Skeletal muscle satellite cell (primary cell): ENCODE measurements around the gene HEATR5A.
"Not testable (repeated sequence)": the region's sequence is repeated elsewhere in the genome, so short reads cannot be mapped to it uniquely, and the experiment has no call there.

Experiments
- H3K27me3 ChIP-seq: 2 replicates; pipeline ENCODE4 v1.7.0; 2013; ENCODE audit warnings: low read length; ENCODE audit not compliant: control insufficient read depth, insufficient read depth
- H3K36me3 ChIP-seq: 2 replicates; pipeline ENCODE4 v1.7.0; 2013; ENCODE audit warnings: mild to moderate bottlenecking, control low read depth, low read length; ENCODE audit not compliant: insufficient read depth
- H3K4me1 ChIP-seq: 2 replicates; pipeline ENCODE4 v1.7.0; 2013; ENCODE audit warnings: low read length; ENCODE audit not compliant: control insufficient read depth, insufficient read depth
- H3K4me2 ChIP-seq: 2 replicates; pipeline ENCODE4 v1.7.0; 2013; ENCODE audit warnings: mild to moderate bottlenecking, low read length
- H3K4me3 ChIP-seq: 2 replicates; pipeline ENCODE4 v1.7.0; 2013; ENCODE audit warnings: low read length
- H3K9ac ChIP-seq: 2 replicates; pipeline ENCODE4 v1.7.0; 2013; ENCODE audit warnings: mild to moderate bottlenecking, low read depth, low read length, moderate library complexity
- H3K9me3 ChIP-seq: replicated peaks from 2 replicates; pipeline ENCODE4 v1.7.0; 2013; ENCODE audit warnings: mild to moderate bottlenecking, control low read depth, low read length

The HEATR5A gene

DNA sequence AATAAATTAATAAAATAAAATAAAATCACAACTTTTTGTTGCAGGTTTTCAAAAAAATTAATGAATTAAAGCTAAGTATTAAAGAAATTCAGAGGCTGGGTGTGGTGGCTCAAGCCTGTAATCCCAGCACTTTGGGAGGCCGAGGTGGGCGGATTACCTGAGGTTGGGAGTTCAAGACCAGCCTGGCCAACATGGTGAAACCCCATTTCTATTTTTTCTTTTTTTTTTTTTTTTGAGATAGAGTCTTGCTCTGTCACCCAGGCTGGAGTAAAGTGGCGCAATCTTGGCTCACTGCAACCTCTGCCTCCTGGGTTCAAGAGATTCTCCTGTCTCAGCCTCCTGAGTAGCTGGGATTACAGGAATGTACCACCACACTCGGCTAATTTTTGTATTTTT is 161.3 kb downstream of the HEATR5A start:
- H3K27me3 ChIP-seq, H3K4me2 ChIP-seq, H3K36me3 ChIP-seq, H3K9ac ChIP-seq, H3K9me3 ChIP-seq, H3K4me3 ChIP-seq: not testable (repeated sequence)
- peaks cover 23% of the 10 kb centered on the region for H3K4me1 ChIP-seq

DNA sequence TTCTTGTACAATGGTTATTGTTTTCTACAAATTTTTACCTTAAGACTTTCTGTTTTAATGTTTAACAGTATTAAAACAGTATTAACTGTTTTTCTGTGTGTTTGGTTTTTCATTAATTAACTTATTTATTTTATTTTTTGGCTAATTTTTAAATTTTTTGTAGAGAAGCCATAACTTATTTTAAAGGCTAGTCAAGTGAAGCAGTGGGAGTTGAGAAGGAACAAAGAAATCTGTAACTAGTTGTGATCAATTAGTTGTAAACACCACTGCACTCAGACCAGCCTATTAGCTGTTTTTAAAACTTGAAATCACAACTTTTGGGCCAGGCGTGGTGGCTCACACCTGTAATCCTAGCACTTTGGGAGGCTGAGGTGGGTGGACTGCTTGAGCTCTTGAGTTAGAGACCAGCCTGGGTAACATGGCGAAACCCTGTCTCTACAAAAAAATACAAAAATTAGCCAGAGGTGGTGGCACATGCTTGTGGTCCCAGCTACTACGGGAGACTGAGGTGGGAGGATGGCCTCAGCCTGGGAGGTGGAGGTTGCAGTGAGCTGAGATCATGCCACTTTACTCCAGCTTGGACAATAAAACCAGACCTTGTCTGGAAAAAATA is 161.8 kb downstream of the HEATR5A start:
- H3K36me3 ChIP-seq: no peaks in the 10 kb centered on the region
- no peak overlapping the region for H3K4me3 ChIP-seq
- no peaks in the 10 kb centered on the region for H3K27me3 ChIP-seq
- H3K4me1 ChIP-seq: peaks cover 19% of the 10 kb centered on the region
- H3K9ac ChIP-seq: no peak overlapping the region
- H3K4me2 ChIP-seq: no peak overlapping the region
- no peaks in the 10 kb centered on the region for H3K9me3 ChIP-seq

DNA sequence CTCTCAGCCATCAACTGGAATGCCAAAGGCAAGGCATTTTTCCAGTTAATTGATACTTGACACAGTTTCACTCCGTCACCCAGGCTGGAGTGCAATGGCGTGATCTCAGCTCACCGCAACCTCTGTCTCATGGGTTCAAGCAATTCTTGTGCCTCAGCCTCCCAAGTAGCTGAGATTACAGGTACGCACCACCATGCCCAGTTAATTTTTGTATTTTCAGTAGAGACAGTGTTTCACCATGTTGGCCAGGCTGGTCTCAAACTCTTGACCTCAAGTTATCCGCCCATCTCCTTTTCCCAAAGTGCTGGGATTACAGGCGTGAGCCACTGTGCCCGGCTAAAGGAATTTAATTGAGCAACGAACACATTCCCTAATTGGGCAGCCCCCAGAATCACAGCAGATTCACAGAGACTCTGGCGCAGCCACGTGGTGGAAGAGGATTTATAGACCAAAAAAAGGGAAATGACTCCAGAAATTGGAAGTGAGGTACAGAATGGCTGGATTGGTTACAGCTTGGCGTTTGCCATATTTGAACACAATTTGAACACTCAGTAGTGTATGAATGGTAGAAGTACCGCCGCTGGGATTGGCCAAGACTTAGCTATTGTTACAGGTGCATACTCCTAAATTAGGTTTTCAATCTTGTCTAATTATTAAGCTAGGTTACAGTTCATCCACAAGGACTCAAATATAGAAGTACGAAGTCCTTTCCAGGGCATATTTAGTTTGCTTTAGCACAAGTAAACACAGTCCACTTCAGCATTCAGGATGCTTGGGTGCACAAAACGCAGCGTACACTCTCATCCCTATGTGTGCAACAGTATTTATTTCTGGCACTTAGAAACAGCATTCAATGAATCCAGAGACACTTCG is 162.6 kb downstream of the HEATR5A start:
- H3K4me2 ChIP-seq, H3K36me3 ChIP-seq: not testable (repeated sequence)

DNA sequence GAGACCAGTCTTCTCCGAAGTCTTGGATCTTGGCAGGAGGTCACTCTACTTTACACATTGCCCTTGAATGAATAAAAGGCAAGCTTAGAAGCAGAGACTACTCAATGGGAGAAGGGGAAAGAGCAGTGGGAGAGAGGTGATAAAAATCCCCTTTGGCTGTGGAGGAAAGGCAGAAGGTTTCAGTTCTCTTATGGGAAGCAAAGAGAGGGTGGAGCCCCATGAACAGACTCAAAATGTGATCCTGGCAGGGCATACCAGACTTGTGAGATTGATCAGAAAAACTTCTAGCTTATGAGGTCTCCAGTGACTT is 163.2 kb downstream of the HEATR5A start:
- H3K4me3 ChIP-seq: no peak overlapping the region
- H3K4me2 ChIP-seq: no peak overlapping the region
- H3K4me1 ChIP-seq: peaks cover 8% of the 10 kb centered on the region
- no peak overlapping the region for H3K9ac ChIP-seq
- H3K36me3 ChIP-seq: no peaks in the 10 kb centered on the region
- H3K9me3 ChIP-seq: no peaks in the 10 kb centered on the region
- H3K27me3 ChIP-seq: no peaks in the 10 kb centered on the region

More for the DNA sequence above, 162.6 kb downstream of the HEATR5A start:
- H3K9ac ChIP-seq, H3K27me3 ChIP-seq, H3K4me3 ChIP-seq, H3K9me3 ChIP-seq: not testable (repeated sequence)
- peaks cover 14% of the 10 kb centered on the region for H3K4me1 ChIP-seq

DNA sequence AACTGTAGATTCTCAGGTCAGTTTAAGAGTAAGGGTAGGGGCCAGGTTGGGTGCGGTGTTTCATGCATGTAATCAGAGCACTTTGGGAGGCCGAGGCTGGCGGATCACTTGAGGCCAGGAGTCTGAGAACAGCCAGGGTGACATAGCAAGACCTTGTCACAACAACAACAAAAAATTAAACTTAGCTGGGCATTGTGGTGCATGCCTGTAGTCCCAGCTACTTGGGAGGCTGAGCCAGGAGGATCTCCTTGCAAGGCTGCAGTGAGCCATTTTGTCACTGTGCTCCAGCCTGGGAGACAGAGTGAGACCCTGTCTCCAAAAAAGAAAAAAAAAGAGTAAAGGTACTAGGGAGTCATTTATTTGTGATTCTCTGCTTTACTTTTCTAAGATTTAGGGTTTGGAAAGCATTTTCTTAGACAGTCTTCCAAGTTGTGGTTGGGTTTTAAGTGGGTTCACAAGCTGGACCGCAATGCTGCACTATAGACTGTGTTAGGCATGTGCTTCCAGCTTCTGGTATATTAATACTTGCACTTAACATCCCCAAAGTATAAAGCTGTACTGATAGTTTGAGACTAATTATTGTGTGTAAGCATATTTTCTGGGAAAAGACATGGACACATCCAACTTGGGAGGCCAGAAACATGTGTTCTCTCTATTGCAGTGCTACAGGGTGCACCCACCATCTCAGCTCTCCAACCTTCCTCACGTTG is 163.7 kb downstream of the HEATR5A start:
- no peak overlapping the region for H3K4me3 ChIP-seq
- peaks cover 3% of the 10 kb centered on the region for H3K4me1 ChIP-seq
- H3K9me3 ChIP-seq: no peaks in the 10 kb centered on the region
- no peaks in the 10 kb centered on the region for H3K36me3 ChIP-seq
- no peak overlapping the region for H3K9ac ChIP-seq
- no peak overlapping the region for H3K4me2 ChIP-seq
- H3K27me3 ChIP-seq: no peaks in the 10 kb centered on the region

DNA sequence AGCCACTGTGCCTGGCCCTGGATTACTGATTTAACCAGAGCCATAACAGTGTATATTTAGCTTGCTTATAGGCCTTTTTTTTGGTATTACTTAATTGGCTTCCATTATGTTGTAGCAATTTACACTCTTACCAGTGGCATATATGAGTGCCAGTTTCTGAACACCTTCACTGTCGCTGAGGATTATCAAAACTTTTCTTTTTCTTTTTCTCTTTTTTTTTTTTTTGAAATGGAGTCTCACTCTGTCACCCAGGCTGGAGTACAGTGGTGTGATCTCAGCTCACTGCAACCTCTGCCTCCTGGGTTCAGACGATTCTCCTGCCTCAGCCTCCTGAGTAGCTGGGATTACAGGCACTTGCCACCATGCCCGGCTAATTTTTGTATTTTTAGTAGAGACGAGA is 164.4 kb downstream of the HEATR5A start:
- not testable (repeated sequence) for H3K27me3 ChIP-seq, H3K9me3 ChIP-seq, H3K4me1 ChIP-seq, H3K4me3 ChIP-seq, H3K36me3 ChIP-seq, H3K9ac ChIP-seq, H3K4me2 ChIP-seq

DNA sequence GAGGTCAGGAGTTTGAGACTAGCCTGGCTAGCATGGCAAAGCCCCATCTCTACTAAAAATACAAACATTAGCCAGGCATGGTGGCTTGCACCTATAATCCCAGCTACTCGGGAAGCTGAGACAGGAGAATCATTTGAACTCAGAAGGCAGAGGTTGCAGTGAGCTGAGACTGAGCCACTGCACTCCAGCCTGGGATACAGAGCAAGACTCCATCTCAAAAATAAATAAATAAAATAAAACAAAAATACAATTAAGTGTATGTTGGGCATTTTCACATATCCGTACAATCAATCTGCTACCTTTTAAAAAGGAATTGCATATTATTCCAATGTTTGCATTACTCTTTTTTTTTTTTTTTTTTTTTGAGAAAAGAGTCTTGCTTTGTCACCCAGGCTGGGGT is 165.1 kb downstream of the HEATR5A start:
- no peak overlapping the region for H3K9ac ChIP-seq
- H3K9me3 ChIP-seq: no peaks in the 10 kb centered on the region
- H3K4me2 ChIP-seq: no peak overlapping the region
- H3K36me3 ChIP-seq: no peaks in the 10 kb centered on the region
- H3K27me3 ChIP-seq: no peaks in the 10 kb centered on the region
- no peaks in the 10 kb centered on the region for H3K4me1 ChIP-seq
- H3K4me3 ChIP-seq: no peak overlapping the region

DNA sequence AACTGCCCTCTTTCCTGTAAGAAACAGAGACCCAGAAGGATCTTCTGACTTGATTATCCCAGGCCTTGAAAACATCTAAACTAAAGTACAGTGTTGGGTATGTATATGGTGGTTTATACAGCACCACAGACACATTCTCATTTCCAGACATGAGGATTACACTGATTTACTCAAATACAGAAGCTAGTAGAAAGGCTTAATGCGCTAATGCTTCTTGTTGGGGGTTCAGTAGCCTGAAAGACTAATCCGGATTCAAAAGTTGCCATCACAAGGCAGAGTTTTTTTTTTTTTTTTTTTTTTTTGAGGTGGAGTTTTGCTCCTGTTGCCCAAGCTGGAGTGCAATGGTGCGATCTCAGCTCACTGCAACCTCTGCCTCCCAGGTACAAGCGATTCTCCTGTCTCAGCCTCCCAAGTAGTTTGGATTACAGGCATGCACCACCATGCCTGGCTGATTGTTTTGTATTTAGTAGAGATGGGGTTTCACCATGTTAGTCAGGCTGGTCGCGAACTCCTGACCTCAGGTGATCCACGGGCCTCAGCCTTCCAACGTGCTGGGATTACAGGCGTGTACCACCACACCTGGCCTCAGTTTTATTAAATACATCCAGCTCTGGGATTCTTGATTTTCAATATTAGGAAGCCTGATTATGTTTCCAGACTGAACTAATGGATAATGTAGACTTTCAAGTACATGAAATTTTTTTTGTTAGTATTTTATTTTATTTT is 166.4 kb downstream of the HEATR5A start:
- H3K9me3 ChIP-seq: no peaks in the 10 kb centered on the region
- H3K4me3 ChIP-seq: no peak overlapping the region
- no peaks in the 10 kb centered on the region for H3K4me1 ChIP-seq
- no peak overlapping the region for H3K4me2 ChIP-seq
- no peak overlapping the region for H3K9ac ChIP-seq
- no peaks in the 10 kb centered on the region for H3K27me3 ChIP-seq
- no peaks in the 10 kb centered on the region for H3K36me3 ChIP-seq

DNA sequence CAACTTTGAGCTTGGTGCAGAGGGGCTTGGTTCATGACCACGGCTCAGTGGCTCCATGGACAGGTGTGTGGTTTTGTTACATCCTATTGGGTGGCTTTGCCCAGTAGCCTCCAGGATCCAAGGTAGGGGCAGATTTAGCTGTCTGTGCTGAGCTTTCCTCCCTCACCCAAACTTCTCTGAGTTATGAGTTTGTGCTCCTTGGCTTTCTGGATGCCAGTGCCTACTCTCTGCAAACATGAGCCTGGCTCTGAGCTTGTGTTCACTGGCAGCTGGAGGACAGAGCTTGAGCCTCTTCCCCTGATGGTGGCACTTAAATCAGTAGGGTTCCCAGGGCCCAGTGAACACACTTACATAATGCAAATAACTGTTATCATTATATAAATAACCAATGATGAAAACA is 167.5 kb downstream of the HEATR5A start:
- no peaks in the 10 kb centered on the region for H3K9me3 ChIP-seq
- H3K9ac ChIP-seq: no peak overlapping the region
- no peaks in the 10 kb centered on the region for H3K27me3 ChIP-seq
- no peak overlapping the region for H3K4me3 ChIP-seq
- no peak overlapping the region for H3K4me2 ChIP-seq
- H3K36me3 ChIP-seq: no peaks in the 10 kb centered on the region
- no peaks in the 10 kb centered on the region for H3K4me1 ChIP-seq

DNA sequence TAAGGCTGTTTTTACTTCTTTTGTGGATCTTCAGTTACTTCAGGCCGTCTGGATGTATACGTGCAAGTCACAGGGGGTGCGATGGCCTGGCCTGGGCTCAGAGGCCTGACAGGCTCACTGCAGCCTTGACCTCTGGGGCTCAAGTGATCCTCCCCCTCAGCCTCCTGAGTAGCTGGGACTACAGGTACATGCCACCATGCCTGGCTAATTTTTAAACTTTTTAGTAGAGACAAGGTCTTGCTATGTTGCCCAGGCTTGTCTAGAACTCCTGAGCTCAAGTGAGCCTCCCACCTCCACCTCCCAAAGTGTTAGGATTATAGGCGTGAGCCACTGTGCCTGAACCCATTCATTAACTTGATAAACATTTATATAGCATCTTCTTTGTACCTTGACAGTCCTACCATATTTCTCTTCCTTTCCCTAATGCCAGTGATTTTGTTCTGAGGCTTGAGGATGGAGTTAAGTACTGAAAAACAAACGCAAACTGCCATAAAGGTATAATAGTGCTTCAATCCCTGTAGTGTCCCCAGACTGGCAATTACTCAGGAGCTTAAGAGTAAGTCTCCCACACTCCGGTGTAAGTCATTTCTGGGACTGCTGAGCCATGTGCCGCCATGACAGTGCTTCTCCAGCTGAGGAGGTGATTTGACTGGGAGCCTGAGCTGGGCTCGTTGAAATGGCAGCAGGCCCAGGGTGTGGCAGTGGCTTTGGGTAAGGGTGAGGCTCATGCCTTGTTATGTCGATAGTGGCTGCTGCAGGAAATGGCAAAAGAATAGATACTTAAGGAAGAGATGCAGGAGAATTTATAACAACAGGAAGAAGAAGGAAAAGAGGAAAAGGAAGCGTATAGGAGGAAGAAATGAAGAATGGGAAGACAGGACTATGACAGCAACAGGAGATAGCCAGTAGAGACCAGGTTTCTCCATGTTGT is 169.1 kb downstream of the HEATR5A start:
- Histone ChIP-seq H3K9ac (no peak overlapping the region), H3K4me1 (no peaks in the 10 kb centered on the region), H3K27me3 (no peaks in the 10 kb centered on the region), H3K36me3 (no peaks in the 10 kb centered on the region), H3K4me3 (no peak overlapping the region), H3K4me2 (no peak overlapping the region), H3K9me3 (no peaks in the 10 kb centered on the region)
